Endometrial microvascular endothelial cells (primary cell): Measurements from ENCODE around the gene SMAD3. TPM values are rescaled to one million over a fixed set of nuclear protein-coding genes. Genes with fewer than 3 reads are reported as not detected.

Experiments used
- in situ Hi-C: cut with HindIII; loops from 2 replicates; pipeline ENCODE4 v1.10.0; 2017; ENCODE audit warnings: low sequenced_read_pairs, low pct_unique_long_range_greater_than_20kb; ENCODE audit errors: inconsistent ontology term
- total RNA-seq: library from RNA; depleted of rRNA; stranded (reverse); fragments of >200 nt; gene quantifications from one replicate; pipeline ENCODE4 v1.2.3, GENCODE V29; 2015; ENCODE audit errors: inconsistent ontology term

SMAD3 gene
- total RNA-seq, 1 donor from 2014 or later, result 79.0 TPM

DNA sequence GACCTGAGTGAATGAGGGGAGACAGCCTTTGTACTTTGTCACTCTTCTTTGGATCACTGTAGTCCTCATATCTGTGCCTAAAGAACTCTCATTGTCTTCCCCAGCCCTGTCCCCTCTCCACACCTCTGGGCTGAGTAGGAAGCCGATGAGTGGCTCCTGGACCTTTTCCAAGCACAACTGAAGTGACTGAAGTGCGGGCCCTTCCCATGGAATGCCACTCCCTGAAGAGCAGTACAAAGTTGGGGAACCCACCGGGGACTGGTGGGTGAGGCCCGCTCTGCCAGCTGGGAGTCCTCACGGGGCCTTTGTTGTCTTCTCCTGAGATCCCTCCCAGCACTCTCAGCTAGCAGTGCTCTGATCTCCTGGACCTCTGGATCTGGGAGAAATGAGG is 99.0 kb downstream of the SMAD3 start:
- in situ Hi-C loops, result no loop called here

GRCh38 chr15:67164811-67165253 is 99.4 kb downstream of the SMAD3 start:
- in situ Hi-C loops, result no loop called here

DNA sequence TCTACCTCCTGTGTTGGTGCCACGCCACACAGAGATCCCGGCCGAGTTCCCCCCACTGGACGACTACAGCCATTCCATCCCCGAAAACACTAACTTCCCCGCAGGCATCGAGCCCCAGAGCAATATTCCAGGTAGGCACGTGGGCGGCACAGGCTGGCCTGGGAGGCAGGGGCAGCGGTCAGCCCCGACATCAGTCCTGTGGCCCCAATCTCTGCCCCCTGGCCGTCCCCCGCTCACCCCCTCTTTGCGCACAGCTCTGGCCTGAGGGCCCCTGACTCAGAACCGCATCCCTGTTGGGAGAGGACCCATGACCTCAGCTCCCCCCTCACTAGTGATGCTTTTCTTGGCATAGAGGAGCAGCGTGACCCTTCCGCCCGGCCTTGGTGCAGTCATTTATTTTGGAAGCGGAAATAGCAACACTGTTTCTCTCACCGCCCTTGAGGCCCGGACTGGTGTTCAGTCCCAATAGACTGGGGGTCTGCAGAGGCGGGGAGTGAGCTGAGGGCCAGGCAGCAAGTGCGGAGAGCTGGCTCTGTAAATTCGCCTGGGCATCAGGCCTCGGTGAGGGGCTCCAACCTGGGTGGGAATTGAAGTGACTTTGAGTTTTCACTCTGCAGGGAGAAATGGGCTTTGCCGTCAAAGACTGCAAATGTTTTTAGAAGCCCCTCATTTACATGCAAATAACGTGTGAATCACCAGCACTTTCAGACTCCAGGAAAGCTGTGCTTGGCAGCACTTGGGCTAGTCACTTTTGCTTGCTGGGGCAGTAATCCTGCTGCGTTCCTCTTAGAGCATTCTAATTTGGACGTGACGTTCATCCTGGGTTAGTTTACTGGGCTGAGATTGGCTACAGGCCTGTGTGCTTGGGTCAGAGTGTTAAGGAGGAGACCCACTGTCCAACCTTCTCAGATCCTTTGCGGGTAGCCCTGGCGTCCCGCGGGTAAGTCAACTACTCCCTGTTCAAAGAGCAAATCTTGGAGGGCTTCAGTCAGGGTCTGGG is 100.2 kb downstream of the SMAD3 start:
- in situ Hi-C loops, result no loop called here

DNA sequence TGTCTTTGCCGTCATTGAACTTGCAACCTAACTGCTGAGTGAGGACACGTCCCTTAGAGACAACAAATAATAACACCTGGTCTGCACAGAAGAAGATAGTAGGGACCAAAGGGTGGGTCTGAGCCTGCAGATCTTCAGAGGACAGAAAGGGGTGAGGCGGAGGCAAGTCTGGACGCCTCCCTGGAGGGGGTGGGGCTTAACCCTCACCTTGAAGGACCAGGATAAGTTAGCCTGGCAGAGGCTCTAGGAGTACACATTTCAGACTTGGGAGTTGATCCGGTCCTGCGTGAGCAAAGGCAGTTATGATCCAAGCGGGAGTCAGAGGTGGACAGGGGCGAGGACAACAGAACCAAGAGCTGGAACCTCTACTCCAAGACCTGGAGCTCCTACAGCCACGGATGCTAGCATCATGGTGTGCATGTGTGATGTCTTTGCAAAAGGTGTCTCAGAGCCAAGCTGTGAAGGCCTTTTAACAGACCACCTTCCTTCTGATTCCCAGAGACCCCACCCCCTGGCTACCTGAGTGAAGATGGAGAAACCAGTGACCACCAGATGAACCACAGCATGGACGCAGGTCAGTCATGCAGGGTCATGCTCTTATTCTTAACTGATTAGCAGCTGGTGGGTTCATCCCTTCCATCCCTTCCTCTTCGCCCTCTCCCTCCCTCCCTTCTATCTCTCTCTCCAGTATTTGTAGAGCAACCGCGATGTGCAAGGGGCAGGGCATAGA is 101.0 kb downstream of the SMAD3 start:
- in situ Hi-C loops, result no loop called here

DNA sequence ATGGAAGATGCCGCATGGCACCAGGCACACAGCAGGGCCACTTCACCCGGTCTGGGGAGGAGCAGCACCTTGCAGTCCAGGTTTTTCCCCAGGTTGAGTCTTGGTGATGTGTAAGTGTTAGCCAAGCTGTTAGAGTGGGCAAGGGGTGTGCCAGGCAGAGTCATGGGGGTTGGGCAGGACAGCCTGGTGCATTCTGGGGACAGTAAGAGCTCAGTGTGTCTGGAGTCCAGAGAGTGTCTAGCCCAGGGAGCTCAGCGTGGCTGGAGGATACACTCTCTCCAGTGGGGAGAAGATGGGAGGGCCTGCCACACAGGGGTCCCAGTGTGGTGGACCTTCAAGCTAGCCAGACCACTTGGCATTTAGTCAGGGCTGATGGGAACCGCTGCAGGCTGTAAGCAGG is 101.7 kb downstream of the SMAD3 start:
- in situ Hi-C loops, result no loop called here

DNA sequence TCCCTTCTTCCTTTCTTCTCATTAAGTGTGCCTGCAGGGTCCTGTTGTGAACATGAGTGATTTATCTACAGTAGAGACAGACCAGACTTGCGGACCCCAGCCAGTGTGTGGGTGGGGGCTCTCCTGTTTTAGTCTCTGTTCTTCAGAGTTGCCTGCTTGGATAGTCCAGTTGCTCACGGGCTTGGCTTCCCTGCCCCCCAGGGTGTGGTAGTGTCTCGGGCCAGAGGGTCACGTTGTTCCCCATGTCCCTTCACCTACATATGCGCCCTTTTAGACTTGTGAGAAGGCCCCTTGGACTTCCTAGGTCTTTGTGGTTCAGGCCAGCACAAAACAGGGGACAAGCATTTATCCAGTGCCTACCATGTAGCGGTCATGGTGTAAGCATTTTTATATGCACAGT is 103.3 kb downstream of the SMAD3 start:
- in situ Hi-C loops, result no loop called here

GRCh38 chr15:67170143-67170925 is 104.9 kb downstream of the SMAD3 start:
- in situ Hi-C loops, result no loop called here

DNA sequence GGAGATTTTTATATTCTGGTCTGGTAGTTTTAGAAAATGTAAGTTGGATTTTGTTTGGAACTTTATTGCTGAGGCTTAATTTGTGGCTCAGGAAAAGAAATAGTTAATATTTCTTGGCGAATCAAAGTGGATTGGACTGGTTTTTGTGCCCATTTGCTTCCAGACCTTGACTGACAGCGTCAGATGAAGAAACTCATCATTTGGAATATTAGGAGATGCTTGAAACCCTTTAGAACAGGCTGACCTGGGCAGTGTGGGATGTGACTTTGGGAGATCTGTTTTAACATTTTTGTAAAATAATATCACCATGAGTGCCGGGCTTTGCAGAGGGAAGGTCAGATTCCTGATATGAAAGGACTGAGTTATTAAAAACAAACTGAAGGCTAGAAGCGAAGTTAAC is 106.1 kb downstream of the SMAD3 start:
- in situ Hi-C loops, result no loop called here

- in situ Hi-C loops, result no loop called here
Measured at GRCh38 chr15:67172172-67172571, 106.8 kb downstream of the SMAD3 start.

DNA sequence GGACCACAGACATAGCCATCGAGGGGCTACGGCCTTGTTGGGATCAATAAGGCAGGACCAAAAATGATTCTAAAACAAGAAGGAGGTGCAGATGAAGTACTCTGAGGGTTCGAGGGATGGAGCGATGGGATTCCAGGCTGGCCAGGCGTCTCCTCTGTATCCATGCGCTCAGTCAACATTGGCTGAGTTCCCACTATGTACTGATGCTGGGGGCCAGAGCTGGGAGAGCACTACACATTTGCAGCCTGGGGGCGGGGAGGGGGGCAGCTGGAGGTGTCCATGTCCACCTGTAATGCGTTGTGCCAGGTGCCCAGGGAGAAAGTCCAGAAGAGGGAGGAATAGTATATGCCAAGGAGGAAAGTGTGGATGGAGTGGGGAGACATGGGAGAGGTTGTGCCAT is 107.6 kb downstream of the SMAD3 start:
- in situ Hi-C loops, result no loop called here

- in situ Hi-C loops, result no loop called here
Measured at GRCh38 chr15:67173786-67174185, 108.4 kb downstream of the SMAD3 start.

- in situ Hi-C loops, result no loop called here
Measured at GRCh38 chr15:67174446-67174845, 109.0 kb downstream of the SMAD3 start.

- in situ Hi-C loops, result no loop called here
Measured at GRCh38 chr15:67174864-67175573, 109.6 kb downstream of the SMAD3 start.

DNA sequence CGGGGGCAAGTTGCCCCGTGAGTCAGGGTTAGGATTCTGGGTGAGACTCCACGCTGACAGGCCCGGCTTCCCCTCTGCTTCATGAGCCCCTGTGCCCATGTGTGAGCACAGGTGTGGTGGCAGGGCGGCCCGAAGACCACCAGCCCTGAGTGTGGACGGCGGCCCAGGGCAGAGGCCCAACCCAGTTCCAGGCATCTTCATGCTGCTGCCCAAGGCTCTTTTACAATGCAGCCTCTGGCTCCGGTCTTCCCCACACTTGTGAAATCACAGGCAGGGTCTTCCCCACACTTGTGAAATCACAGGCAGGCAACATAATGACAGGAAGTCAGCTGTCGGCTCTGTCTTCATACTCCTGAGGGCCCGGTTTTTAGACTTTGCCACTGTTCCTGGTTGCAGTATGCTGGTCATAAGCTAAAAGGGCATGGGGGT is 110.3 kb downstream of the SMAD3 start:
- in situ Hi-C loops, result no loop called here

DNA sequence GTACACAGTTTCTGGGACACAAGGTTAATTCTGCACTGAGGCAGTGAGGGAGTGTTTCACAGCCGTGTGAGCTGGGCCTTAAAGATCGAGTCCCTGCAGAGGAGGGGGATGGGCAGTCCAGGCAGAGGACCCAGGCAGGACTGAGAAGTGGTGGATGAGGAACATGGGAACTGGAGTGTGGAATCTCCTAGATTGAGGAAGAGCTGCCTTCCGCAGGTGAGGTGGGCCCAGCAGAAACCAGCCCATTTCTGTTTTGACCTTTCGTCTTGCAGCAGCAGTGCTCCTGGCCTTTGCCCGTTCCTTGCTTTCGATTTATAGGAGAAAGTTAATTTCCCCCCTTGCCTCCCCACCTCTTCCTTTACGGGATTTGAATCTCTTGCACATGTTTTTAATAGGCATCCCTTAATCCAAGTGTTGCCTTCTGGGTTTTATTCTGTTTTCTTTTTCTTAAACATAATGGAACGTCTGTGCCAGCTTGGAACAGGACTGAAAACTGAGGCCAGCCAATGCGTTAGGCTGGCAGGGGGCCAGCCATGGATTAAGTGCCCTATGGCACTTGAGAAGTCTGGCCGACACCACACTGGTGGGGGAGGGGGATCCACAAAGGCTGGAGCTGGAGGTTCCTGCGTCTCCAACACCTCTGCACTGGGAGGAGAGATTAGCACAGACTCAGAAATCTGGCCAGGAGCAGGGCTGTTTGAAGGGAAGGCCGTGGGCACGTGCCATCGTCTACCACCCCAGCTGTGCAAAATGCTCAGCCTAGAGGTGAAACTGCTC is 111.0 kb downstream of the SMAD3 start:
- in situ Hi-C loops, result no loop called here

DNA sequence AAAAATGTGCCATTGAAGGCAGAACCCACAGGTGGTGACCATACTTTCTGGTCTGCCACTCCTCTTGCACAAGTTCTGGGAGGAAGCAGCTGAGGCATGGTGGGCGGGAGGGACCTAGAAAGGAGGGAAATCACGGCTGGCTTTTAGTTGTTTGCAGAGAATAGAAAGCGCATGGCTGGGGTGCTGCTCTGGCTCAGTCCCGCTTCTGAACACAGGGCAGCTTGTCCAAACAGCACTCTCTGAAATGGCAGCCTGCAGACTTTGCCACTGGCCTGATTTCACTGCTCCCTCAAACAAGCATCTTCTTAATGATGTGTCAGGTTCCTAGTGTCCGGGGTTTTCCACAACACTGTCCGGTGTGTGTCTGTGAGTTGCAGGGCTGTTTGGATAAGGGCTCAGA is 112.3 kb downstream of the SMAD3 start:
- in situ Hi-C loops, result no loop called here

GRCh38 chr15:67178569-67179210 is 113.3 kb downstream of the SMAD3 start:
- in situ Hi-C loops, result no loop called here
